CD4-positive, alpha-beta T cell treated with Interleukin-4 for 1 hour (primary cell): Measurements from ENCODE around the gene EXOC2.

Experiments
- DNase-seq, 2 donors: peaks; one replicate each; pipeline ENCODE4 v3.0.0-alpha.2; 2020 to 2022

Gene EXOC2

GRCh38 chr6:456887-457286 lies 236.1 kb downstream of the EXOC2 start:
- no peak for DNase-seq

GRCh38 chr6:456358-456867 lies 236.5 kb downstream of the EXOC2 start:
- no peak for DNase-seq

- DNase-seq = no peak
Measured at GRCh38 chr6:455835-456234, 237.1 kb downstream of the EXOC2 start.

- no peak for DNase-seq
Measured at GRCh38 chr6:455006-455585, 237.8 kb downstream of the EXOC2 start.

- no peak for DNase-seq
Measured at GRCh38 chr6:454148-454991, 238.6 kb downstream of the EXOC2 start.

- DNase-seq = no peak
Measured at GRCh38 chr6:453152-453551, 239.8 kb downstream of the EXOC2 start.

GRCh38 chr6:452301-453067 lies 240.5 kb downstream of the EXOC2 start:
- DNase-seq = no peak

- DNase-seq = no peak
Measured at GRCh38 chr6:451847-452246, 241.1 kb downstream of the EXOC2 start.

GRCh38 chr6:451336-451735 lies 241.6 kb downstream of the EXOC2 start:
- no peak for DNase-seq

- DNase-seq = no peak
Measured at GRCh38 chr6:449486-450419, 243.2 kb downstream of the EXOC2 start.

GRCh38 chr6:449057-449430 lies 243.9 kb downstream of the EXOC2 start:
- DNase-seq = no peak

- no peak for DNase-seq
Measured at GRCh38 chr6:448296-449056, 244.5 kb downstream of the EXOC2 start.

GRCh38 chr6:447381-448165 lies 245.4 kb downstream of the EXOC2 start:
- no peak for DNase-seq

- peak; percentile 51 to 74 for DNase-seq
Measured at GRCh38 chr6:446418-447366, 246.2 kb downstream of the EXOC2 start.

GRCh38 chr6:445571-446417 lies 247.1 kb downstream of the EXOC2 start:
- DNase-seq = no peak

GRCh38 chr6:444653-445275 lies 248.2 kb downstream of the EXOC2 start:
- DNase-seq = peak; percentile 34 to 57

- DNase-seq = no peak
Measured at GRCh38 chr6:443621-444159, 249.2 kb downstream of the EXOC2 start.
